Epithelial cell of proximal tubule (primary cell): Measurements from ENCODE around the gene NFKBIL1. TPM values are rescaled to one million over a fixed set of nuclear protein-coding genes. Genes with fewer than 3 reads are reported as not detected.
"Not testable (repeated sequence)": the region's sequence is repeated elsewhere in the genome, so short reads cannot be mapped to it uniquely, and the experiment has no call there.

Experiments used
- DNase-seq: peaks from one replicate; pipeline ENCODE4 v3.0.0-alpha.2; 2011; ENCODE audit warnings: low read depth
- H3K4me3 ChIP-seq: 2 replicates; pipeline ENCODE4 v1.5.1; 2011; ENCODE audit warnings: low read depth, mild to moderate bottlenecking, low read length
- CTCF ChIP-seq: conservative IDR thresholded peaks from 2 replicates; pipeline ENCODE4 v1.5.1; 2012; ENCODE audit warnings: low read depth, mild to moderate bottlenecking, low read length
- total RNA-seq: library from RNA; depleted of rRNA; stranded (reverse); fragments of >200 nt; gene quantifications from 2 replicates; pipeline ENCODE4 v1.2.3, GENCODE V29; 2015

Gene NFKBIL1
- total RNA-seq, 1 donor from 2014 or later: 17.8 TPM

- no peak for TF ChIP-seq CTCF
- no peak for DNase-seq
- H3K4me3 ChIP-seq: no peak overlapping the region
Observed at GRCh38 chr6:31544676-31545075, 2.7 kb upstream of the NFKBIL1 start.

GRCh38 chr6:31545291-31545690 lies 2.1 kb upstream of the NFKBIL1 start:
- no peak for DNase-seq
- no peak for TF ChIP-seq CTCF

GRCh38 chr6:31546339-31546957 lies 960 bp upstream of the NFKBIL1 start, which contains the start of gene ATP6V1G2:
Gene ATP6V1G2, minus strand, starts transcription at chr6:31546608. Its CDS starts 49 bp downstream, at chr6:31546559.
- peak; percentile 57 for DNase-seq
- peak; percentile 100 for TF ChIP-seq CTCF
- peak within 1 kb of the TSS; percentile 65 for H3K4me3 ChIP-seq

More at GRCh38 chr6:31545291-31545690, 2.1 kb upstream of the NFKBIL1 start:
- H3K4me3 ChIP-seq: no peak overlapping the region

DNA sequence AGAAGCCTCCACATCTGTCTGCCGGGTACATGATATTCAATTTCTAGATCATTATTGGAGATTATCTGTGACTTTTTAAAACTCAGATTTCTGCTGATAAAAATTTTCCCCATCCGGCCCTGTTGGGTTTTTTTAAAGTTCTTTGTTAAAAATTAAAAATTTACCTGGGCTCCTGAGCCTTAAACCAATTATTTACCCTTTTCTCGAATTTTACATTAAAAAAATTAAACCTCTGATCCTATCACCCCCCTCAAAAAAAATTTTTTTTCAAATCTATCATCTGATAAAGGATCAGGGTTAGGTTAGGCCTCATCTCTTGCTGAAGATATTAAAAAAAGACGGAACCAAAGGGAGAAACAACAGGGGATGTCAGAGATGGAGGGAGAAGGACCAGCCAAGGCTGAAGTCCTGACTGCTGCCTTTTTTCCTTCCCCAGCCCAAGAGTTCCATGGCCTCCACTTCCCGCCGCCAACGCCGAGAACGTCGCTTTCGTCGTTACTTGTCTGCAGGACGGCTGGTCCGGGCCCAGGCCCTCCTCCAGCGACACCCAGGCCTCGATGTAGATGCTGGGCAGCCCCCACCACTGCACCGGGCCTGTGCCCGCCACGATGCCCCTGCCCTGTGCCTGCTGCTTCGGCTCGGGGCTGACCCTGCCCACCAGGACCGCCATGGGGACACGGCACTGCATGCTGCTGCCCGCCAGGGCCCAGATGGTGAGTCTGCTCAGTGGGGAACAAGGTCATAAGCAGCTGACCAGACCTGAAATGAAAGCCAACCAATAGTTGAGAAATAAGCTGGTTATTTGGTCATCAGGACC lies 527 bp downstream of the NFKBIL1 start:
- DNase-seq: no peak
- TF ChIP-seq CTCF: no peak

DNA sequence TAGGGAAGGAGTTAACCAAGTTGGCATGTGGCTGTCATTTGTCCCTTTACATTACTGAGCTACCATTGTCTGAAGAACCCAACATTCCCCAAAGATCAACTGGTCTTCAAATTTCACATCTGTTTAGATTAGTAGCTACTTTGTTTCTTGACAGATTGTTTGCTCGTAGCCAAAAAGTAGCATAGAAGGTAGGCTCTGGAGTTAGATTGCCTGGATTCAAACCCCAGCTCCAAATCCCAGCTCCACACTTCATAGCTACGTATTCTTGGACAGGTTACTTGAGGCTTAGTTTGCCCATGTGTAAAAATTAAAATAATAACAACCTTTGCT lies 1.1 kb downstream of the NFKBIL1 start:
- no peak for TF ChIP-seq CTCF
- peak overlapping the region; percentile 65 for H3K4me3 ChIP-seq
- DNase-seq: no peak

More for the DNA sequence above, 527 bp downstream of the NFKBIL1 start:
- peak overlapping the region; percentile 65 for H3K4me3 ChIP-seq

GRCh38 chr6:31551371-31551770 lies 4.0 kb downstream of the NFKBIL1 start:
- DNase-seq, H3K4me3 ChIP-seq: not testable (repeated sequence)
- peak; percentile 71 for TF ChIP-seq CTCF
